Hepatocyte (in vitro differentiated cells): ENCODE measurements around the gene MARF1. TPM values are rescaled to one million over a fixed set of nuclear protein-coding genes. Genes with fewer than 3 reads are reported as not detected.

Source experiments
- DNase-seq: peaks from one replicate; pipeline ENCODE4 v3.0.0-alpha.2; 2016; ENCODE audit warnings: low spot score
- H2AFZ ChIP-seq: fragments of 200-600 bp; sonication (generic); 2 replicates; pipeline ENCODE4 v1.6.0; 2016; ENCODE audit warnings: antibody characterized with exemption, mild to moderate bottlenecking
- H3K27ac ChIP-seq: fragments of 200-600 bp; sonication (generic); 2 replicates; pipeline ENCODE4 v1.5.1; 2016; ENCODE audit warnings: mild to moderate bottlenecking
- H3K27me3 ChIP-seq: fragments of 200-600 bp; sonication (generic); 2 replicates; pipeline ENCODE4 v1.6.1; 2016
- H3K36me3 ChIP-seq: fragments of 200-600 bp; sonication (generic); replicated peaks from 2 replicates; pipeline ENCODE4 v1.5.1; 2016; ENCODE audit warnings: low read depth; ENCODE audit not compliant: insufficient read depth
- H3K4me1 ChIP-seq: fragments of 200-600 bp; sonication (generic); 2 replicates; pipeline ENCODE4 v1.5.1; 2016; ENCODE audit warnings: mild to moderate bottlenecking, moderate library complexity; ENCODE audit not compliant: insufficient read depth
- H3K4me2 ChIP-seq: fragments of 200-600 bp; sonication (generic); 2 replicates; pipeline ENCODE4 v1.6.0; 2016
- H3K4me3 ChIP-seq: fragments of 200-600 bp; sonication (generic); 2 replicates; pipeline ENCODE4 v1.5.1; 2016; ENCODE audit warnings: mild to moderate bottlenecking
- H3K79me2 ChIP-seq: fragments of 200-600 bp; sonication (generic); 2 replicates; pipeline ENCODE4 v1.6.0; 2017; ENCODE audit warnings: mild to moderate bottlenecking
- H3K9me2 ChIP-seq: fragments of 200-600 bp; sonication (generic); replicated peaks from 2 replicates; pipeline ENCODE4 v1.6.0; 2017; ENCODE audit warnings: mild to moderate bottlenecking; ENCODE audit not compliant: insufficient read depth
- H3K9me3 ChIP-seq: fragments of 200-600 bp; sonication (generic); 2 replicates; pipeline ENCODE4 v1.5.1; 2016; ENCODE audit warnings: low read depth, mild to moderate bottlenecking
- H4K20me1 ChIP-seq: fragments of 200-600 bp; sonication (generic); 2 replicates; pipeline ENCODE4 v1.6.0; 2016; ENCODE audit warnings: mild to moderate bottlenecking; ENCODE audit not compliant: insufficient read depth, poor library complexity, severe bottlenecking
- EZH2 ChIP-seq: fragments of 200-600 bp; sonication (generic); IDR thresholded peaks from 2 replicates; pipeline ENCODE4 v1.6.1; 2016; ENCODE audit warnings: antibody characterized with exemption, mild to moderate bottlenecking, borderline replicate concordance
- EZH2phosphoT487 ChIP-seq: fragments of 200-600 bp; sonication (generic); IDR thresholded peaks from one replicate; pipeline ENCODE4 v1.6.1; 2018; ENCODE audit warnings: antibody characterized with exemption, mild to moderate bottlenecking, low read depth, moderate library complexity; ENCODE audit not compliant: unreplicated experiment, severe bottlenecking
- WGBS: methylation state at CpG from one replicate; pipeline ENCODE4 v1.1.6; 2016; ENCODE audit warnings: low lambda C conversion rate; ENCODE audit errors: missing lambda C conversion rate; 5-methylcytosine and 5-hydroxymethylcytosine counted together
- polyA plus RNA-seq: library from polyadenylated mRNA; unstranded; fragments of >200 nt; fragmentation: Nextera tagmentation; extraction: Ambion mirVana; gene quantifications from 2 replicates; pipeline ENCODE4 v1.2.1, GENCODE V29; 2016
- total RNA-seq: library from RNA; depleted of rRNA; stranded (reverse); fragments of >200 nt; gene quantifications from 2 replicates; pipeline ENCODE4 v1.2.3, GENCODE V29; 2014
- TF ChIP-seq, protein P1 (sequence below): fragments of 200-600 bp; sonication (generic); IDR thresholded peaks from 2 replicates; pipeline ENCODE4 v1.5.1; 2016; ENCODE audit warnings: antibody characterized with exemption, mild to moderate bottlenecking; ENCODE audit not compliant: poor library complexity

Gene MARF1
- total and polyA plus RNA-seq, 2 experiments from 2014 or later: 7.0 to 15.5 TPM

DNA sequence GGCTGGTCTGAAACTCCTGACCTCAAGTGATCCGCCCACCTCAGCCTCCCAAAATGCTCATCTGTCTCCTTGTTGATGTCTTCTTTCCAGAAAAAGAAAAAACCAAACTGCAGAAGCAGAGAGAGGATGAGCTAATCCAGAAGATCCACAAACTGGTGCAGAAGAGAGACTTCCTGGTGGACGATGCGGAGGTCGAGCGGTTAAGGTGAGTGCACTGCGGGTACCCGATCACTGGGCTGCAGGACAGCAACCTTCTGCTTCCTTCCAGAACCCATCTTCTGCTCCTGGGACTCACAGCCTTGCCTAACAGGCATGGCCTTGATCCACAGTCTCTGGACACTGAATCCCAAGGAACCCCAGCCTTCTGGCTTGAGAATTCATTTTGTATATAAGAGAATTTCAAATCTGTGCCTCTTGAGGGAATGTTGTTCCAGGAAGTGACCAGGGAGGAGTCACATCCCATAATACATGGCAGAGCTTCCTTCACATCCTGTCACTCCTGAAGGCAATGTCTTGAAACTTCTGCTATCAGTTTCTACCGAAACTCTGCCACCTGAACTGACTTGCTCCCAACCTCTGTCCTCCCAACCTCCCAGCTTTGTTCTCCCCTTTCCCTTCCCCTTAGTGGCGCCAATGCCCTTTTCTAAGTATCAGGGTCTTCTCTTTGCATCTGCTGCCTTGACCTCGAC, 61.7 kb downstream of the MARF1 start:
- TF ChIP-seq EZH2phosphoT487 (no peak), EZH2 (no peak)
- TF ChIP-seq, protein P1, sequence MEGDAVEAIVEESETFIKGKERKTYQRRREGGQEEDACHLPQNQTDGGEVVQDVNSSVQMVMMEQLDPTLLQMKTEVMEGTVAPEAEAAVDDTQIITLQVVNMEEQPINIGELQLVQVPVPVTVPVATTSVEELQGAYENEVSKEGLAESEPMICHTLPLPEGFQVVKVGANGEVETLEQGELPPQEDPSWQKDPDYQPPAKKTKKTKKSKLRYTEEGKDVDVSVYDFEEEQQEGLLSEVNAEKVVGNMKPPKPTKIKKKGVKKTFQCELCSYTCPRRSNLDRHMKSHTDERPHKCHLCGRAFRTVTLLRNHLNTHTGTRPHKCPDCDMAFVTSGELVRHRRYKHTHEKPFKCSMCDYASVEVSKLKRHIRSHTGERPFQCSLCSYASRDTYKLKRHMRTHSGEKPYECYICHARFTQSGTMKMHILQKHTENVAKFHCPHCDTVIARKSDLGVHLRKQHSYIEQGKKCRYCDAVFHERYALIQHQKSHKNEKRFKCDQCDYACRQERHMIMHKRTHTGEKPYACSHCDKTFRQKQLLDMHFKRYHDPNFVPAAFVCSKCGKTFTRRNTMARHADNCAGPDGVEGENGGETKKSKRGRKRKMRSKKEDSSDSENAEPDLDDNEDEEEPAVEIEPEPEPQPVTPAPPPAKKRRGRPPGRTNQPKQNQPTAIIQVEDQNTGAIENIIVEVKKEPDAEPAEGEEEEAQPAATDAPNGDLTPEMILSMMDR: no peak
- H3K36me3 ChIP-seq: no peaks in the 10 kb centered on the region
- no peak for DNase-seq
- H2AFZ ChIP-seq: no peak overlapping the region
- no peak overlapping the region for H3K4me2 ChIP-seq
- H3K9me3 ChIP-seq: no peaks in the 10 kb centered on the region
- H3K79me2 ChIP-seq: no peaks in the 10 kb centered on the region
- H3K27me3 ChIP-seq: no peaks in the 10 kb centered on the region
- no peaks in the 10 kb centered on the region for H4K20me1 ChIP-seq
- 94% methylated on average over 10 of the region's 10 CpGs for WGBS
- no peaks in the 10 kb centered on the region for H3K4me1 ChIP-seq
- H3K27ac ChIP-seq: no peak overlapping the region
- H3K9me2 ChIP-seq: no peaks in the 10 kb centered on the region
- no peak overlapping the region for H3K4me3 ChIP-seq

- no peaks in the 10 kb centered on the region for H3K9me2 ChIP-seq
- no peak overlapping the region for H3K27ac ChIP-seq
- H3K36me3 ChIP-seq: no peaks in the 10 kb centered on the region
- H4K20me1 ChIP-seq: no peaks in the 10 kb centered on the region
- no peak overlapping the region for H3K4me3 ChIP-seq
- no peaks in the 10 kb centered on the region for H3K9me3 ChIP-seq
- H3K4me1 ChIP-seq: no peaks in the 10 kb centered on the region
- H3K79me2 ChIP-seq: no peaks in the 10 kb centered on the region
- 95% methylated on average over 4 of the region's 4 CpGs for WGBS
- DNase-seq: no peak
- no peaks in the 10 kb centered on the region for H3K27me3 ChIP-seq
- H2AFZ ChIP-seq: no peak overlapping the region
- H3K4me2 ChIP-seq: no peak overlapping the region
- no peak for TF ChIP-seq EZH2
Observed at GRCh38 chr16:15578824-15579223, 64.1 kb downstream of the MARF1 start.

GRCh38 chr16:15576960-15577958, 65.7 kb downstream of the MARF1 start:
- H3K79me2 ChIP-seq: no peaks in the 10 kb centered on the region
- H3K27me3 ChIP-seq: no peaks in the 10 kb centered on the region
- no peaks in the 10 kb centered on the region for H3K9me3 ChIP-seq
- H3K4me1 ChIP-seq: no peaks in the 10 kb centered on the region
- no peak overlapping the region for H2AFZ ChIP-seq
- 93% methylated on average over 20 of the region's 20 CpGs for WGBS
- no peak for DNase-seq
- TF ChIP-seq EZH2phosphoT487 (no peak), EZH2 (no peak)
- TF ChIP-seq, protein P1: no peak
- no peaks in the 10 kb centered on the region for H3K9me2 ChIP-seq
- no peak overlapping the region for H3K4me2 ChIP-seq
- no peak overlapping the region for H3K27ac ChIP-seq
- H4K20me1 ChIP-seq: no peaks in the 10 kb centered on the region
- no peak overlapping the region for H3K4me3 ChIP-seq
- no peaks in the 10 kb centered on the region for H3K36me3 ChIP-seq
